Glutamatergic neuron (in vitro differentiated cells): Measurements from ENCODE around the gene PPDPF. TPM values are rescaled to one million over a fixed set of nuclear protein-coding genes. Genes with fewer than 3 reads are reported as not detected.
A peak's percentile ranks its signal among the peaks of the same experiment; 100 is the strongest.

Source experiments
- DNase-seq: peaks from one replicate; pipeline ENCODE4 v3.0.0; 2022
- H3K27ac Mint-ChIP-seq: one replicate; pipeline ENCODE4 v1.8.0; 2020; ENCODE audit warnings: mild to moderate bottlenecking, mixed read lengths, inconsistent platforms; ENCODE audit not compliant: unreplicated experiment
- H3K27me3 Mint-ChIP-seq: one replicate; pipeline ENCODE4 v1.8.0; 2020; ENCODE audit warnings: mild to moderate bottlenecking, moderate library complexity, mixed read lengths, inconsistent platforms; ENCODE audit not compliant: unreplicated experiment
- H3K36me3 Mint-ChIP-seq: one replicate; pipeline ENCODE4 v1.8.0; 2020; ENCODE audit warnings: mild to moderate bottlenecking, mixed read lengths, inconsistent platforms; ENCODE audit not compliant: unreplicated experiment
- H3K4me1 Mint-ChIP-seq: one replicate; pipeline ENCODE4 v1.8.0; 2020; ENCODE audit warnings: mild to moderate bottlenecking, low read depth, mixed read lengths, inconsistent platforms; ENCODE audit not compliant: unreplicated experiment
- H3K4me3 Mint-ChIP-seq: one replicate; pipeline ENCODE4 v1.8.0; 2020; ENCODE audit warnings: mild to moderate bottlenecking, mixed read lengths, inconsistent platforms; ENCODE audit not compliant: unreplicated experiment
- H3K9me3 Mint-ChIP-seq: one replicate; pipeline ENCODE4 v1.8.0; 2020; ENCODE audit warnings: mild to moderate bottlenecking, moderate library complexity, mixed read lengths, inconsistent platforms; ENCODE audit not compliant: unreplicated experiment
- CTCF ChIP-seq: fragments of 200-600 bp; sonication (generic); IDR thresholded peaks from one replicate; pipeline ENCODE4 v1.5.0; 2021; ENCODE audit not compliant: partially characterized antibody, unreplicated experiment
- total RNA-seq: library from RNA; stranded (reverse); fragmentation: NEBNext Ultra II Directional; extraction: Animal tissue kit (Norgen Biotek cat#: 25700); gene quantifications from one replicate; pipeline ENCODE4 v1.2.1, GENCODE V29; 2021; ENCODE audit not compliant: unreplicated experiment

PPDPF gene
- total RNA-seq, 1 donor from 2014 or later = 293 TPM

DNA sequence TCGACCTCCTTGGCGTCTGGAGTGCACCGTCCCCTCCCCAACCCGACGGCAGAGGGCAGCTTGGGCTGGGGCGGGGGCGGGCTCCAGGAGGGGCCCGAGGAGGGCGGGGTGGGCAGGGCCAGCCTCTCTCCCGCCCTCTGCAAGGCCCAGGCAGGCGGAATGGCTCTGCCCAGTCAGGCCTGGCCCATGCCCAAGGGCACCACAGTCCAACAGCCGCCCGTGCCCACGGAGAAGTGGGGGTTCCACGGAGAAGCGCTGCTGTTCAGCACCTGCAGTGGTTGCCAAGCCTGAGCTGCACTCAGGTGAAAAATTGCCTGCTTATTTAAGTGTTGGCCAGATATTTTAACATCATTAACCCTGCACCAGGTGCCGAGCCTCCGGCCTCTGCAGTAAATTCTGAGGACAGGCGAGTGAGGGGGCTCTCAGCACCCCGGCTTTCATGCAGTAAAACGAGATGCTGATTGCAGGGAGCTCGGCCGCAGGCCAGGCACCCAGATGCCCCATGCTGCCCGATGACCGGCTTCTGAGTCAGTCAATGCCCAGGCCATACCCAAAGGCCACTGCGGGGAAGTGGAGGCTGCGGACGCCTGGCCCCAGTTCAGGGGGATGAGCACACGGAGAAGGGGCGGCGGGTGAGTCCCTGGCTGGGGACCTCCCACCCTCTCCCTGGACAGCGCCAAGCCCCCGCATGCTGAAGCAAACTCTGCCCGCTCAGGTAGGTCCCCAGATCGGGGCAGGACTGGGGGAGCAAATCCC, 27.3 kb downstream of the PPDPF start, which contains the start of gene SRMS:
SRMS (minus strand) TSS at position 25 of the 756 bp plus-strand sequence. CDS start 286 bp downstream, outside the sequence.
- H3K9me3 Mint-ChIP-seq = peaks cover 9% of the 10 kb centered on the region
- H3K27ac Mint-ChIP-seq = no peak within 1 kb of the TSS
- no peak for TF ChIP-seq CTCF
- H3K4me1 Mint-ChIP-seq = peaks cover 6% of the 10 kb centered on the region
- DNase-seq = no peak
- peaks cover 4% of the 10 kb centered on the region for H3K27me3 Mint-ChIP-seq
- H3K36me3 Mint-ChIP-seq = peaks cover 5% of the 10 kb centered on the region
- H3K4me3 Mint-ChIP-seq = no peak within 1 kb of the TSS

GRCh38 chr20:63548542-63548941, 28.0 kb downstream of the PPDPF start:
- no peak overlapping the region for H3K27ac Mint-ChIP-seq
- peaks cover 5% of the 10 kb centered on the region for H3K4me1 Mint-ChIP-seq
- peaks cover 4% of the 10 kb centered on the region for H3K36me3 Mint-ChIP-seq
- peaks cover 7% of the 10 kb centered on the region for H3K9me3 Mint-ChIP-seq
- no peak for DNase-seq
- H3K27me3 Mint-ChIP-seq = peaks cover 4% of the 10 kb centered on the region
- TF ChIP-seq CTCF = no peak
- H3K4me3 Mint-ChIP-seq = no peak overlapping the region

GRCh38 chr20:63549019-63549418, 28.5 kb downstream of the PPDPF start:
- Mint-ChIP-seq H3K4me1 (peaks cover 2% of the 10 kb centered on the region), H3K9me3 (peaks cover 4% of the 10 kb centered on the region), H3K27me3 (no peaks in the 10 kb centered on the region), H3K27ac (no peak overlapping the region), H3K4me3 (no peak overlapping the region), H3K36me3 (no peaks in the 10 kb centered on the region)
- no peak for TF ChIP-seq CTCF
- no peak for DNase-seq

GRCh38 chr20:63549679-63550282, 29.2 kb downstream of the PPDPF start:
- no peak for TF ChIP-seq CTCF
- Mint-ChIP-seq H3K27me3 (no peaks in the 10 kb centered on the region), H3K4me3 (no peak overlapping the region), H3K4me1 (peaks cover 2% of the 10 kb centered on the region), H3K9me3 (peaks cover 2% of the 10 kb centered on the region), H3K36me3 (no peaks in the 10 kb centered on the region), H3K27ac (no peak overlapping the region)
- no peak for DNase-seq

DNA sequence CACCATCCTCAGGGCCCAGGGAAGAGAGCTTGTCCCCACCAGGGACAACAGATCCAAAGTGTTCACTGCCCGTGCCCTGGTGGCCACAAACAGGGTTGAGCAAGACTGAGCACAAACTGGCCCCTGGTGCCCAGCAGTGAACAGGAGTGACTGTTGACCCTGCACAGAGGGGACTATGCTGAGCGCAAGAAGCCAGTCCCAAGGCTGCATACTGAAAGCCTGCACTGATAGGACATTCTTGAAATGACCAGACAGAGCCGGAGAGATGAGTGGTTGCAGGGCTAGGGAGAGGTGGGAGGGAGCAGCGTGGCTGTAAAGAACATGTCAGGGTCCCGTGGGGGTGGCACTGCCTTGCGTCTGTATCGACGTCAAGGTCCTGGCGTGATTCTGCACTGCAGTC, 30.5 kb downstream of the PPDPF start:
- peaks cover 2% of the 10 kb centered on the region for H3K9me3 Mint-ChIP-seq
- H3K36me3 Mint-ChIP-seq = no peaks in the 10 kb centered on the region
- H3K4me3 Mint-ChIP-seq = peak overlapping the region; percentile 64
- peak overlapping the region; percentile 33 for H3K27ac Mint-ChIP-seq
- peaks cover 2% of the 10 kb centered on the region for H3K4me1 Mint-ChIP-seq
- peak; percentile 73 for DNase-seq
- TF ChIP-seq CTCF = no peak
- H3K27me3 Mint-ChIP-seq = no peaks in the 10 kb centered on the region
